Upper lobe of right lung (tissue), 1 donor: ENCODE results near the gene PDE8A. TPM values are rescaled to one million over a fixed set of nuclear protein-coding genes. Genes with fewer than 3 reads are reported as not detected.

Experiments
- ATAC-seq: fragments of 200-7000 bp; cut with Tn5 transposase; one replicate; pipeline ENCODE4 v1.9.1; 2020; ENCODE audit warnings: mild to moderate bottlenecking, moderate library complexity
- DNase-seq: peaks from one replicate; pipeline ENCODE4 v3.0.0-alpha.2; 2020
- H3K27ac ChIP-seq: fragments of 200-600 bp; one replicate; pipeline ENCODE4 v1.8.0; 2022
- H3K27me3 ChIP-seq: fragments of 200-600 bp; one replicate; pipeline ENCODE4 v1.8.0; 2022; ENCODE audit warnings: mild to moderate bottlenecking
- H3K36me3 ChIP-seq: fragments of 200-600 bp; one replicate; pipeline ENCODE4 v1.8.0; 2022
- H3K4me1 ChIP-seq: fragments of 200-600 bp; one replicate; pipeline ENCODE4 v1.8.0; 2022
- H3K4me3 ChIP-seq: fragments of 200-600 bp; one replicate; pipeline ENCODE4 v1.8.0; 2022; ENCODE audit warnings: mild to moderate bottlenecking
- H3K9me3 ChIP-seq: fragments of 200-600 bp; one replicate; pipeline ENCODE4 v1.8.0; 2022
- CTCF ChIP-seq: fragments of 200-600 bp; IDR thresholded peaks from one replicate; pipeline ENCODE4 v1.8.0; 2022; ENCODE audit warnings: antibody characterized with exemption
- intact Hi-C: fragments of 100-400 bp; cut with DNase I; formaldehyde crosslinking; loops from one replicate; pipeline ENCODE4 v1.11.0; 2022
- total RNA-seq: library from RNA; stranded (reverse); fragmentation: NEBNext Ultra II Directional; extraction: Animal tissue kit (Norgen Biotek cat#: 25700); gene quantifications from one replicate; pipeline ENCODE4 v1.2.1, GENCODE V29; 2021
- donor health status: DM: no; HTN: yes; CAD: no; lungs with severe emphysema.

Gene PDE8A
- total RNA-seq, 1 donor from 2014 or later: 54.7 TPM

GRCh38 chr15:85112997-85113396 is 131.3 kb downstream of the PDE8A start:
- Histone ChIP-seq H3K27me3 (no peaks in the 10 kb centered on the region), H3K4me3 (no peak overlapping the region), H3K9me3 (no peaks in the 10 kb centered on the region), H3K4me1 (no peaks in the 10 kb centered on the region), H3K27ac (no peak overlapping the region), H3K36me3 (peaks cover 32% of the 10 kb centered on the region)
- intact Hi-C loops: no loop called here
- DNase-seq: no peak
- TF ChIP-seq CTCF: no peak
- no peak for ATAC-seq

GRCh38 chr15:85114886-85115285 is 133.2 kb downstream of the PDE8A start:
- Histone ChIP-seq H3K9me3 (no peaks in the 10 kb centered on the region), H3K27ac (no peak overlapping the region), H3K36me3 (peaks cover 35% of the 10 kb centered on the region), H3K27me3 (no peaks in the 10 kb centered on the region), H3K4me1 (no peaks in the 10 kb centered on the region), H3K4me3 (no peak overlapping the region)
- ATAC-seq: no peak
- no peak for DNase-seq
- intact Hi-C loops: no loop called here
- TF ChIP-seq CTCF: no peak

GRCh38 chr15:85116066-85116465 is 134.4 kb downstream of the PDE8A start:
- Histone ChIP-seq H3K4me3 (no peak overlapping the region), H3K36me3 (peaks cover 42% of the 10 kb centered on the region), H3K4me1 (no peaks in the 10 kb centered on the region), H3K27me3 (no peaks in the 10 kb centered on the region), H3K9me3 (no peaks in the 10 kb centered on the region), H3K27ac (no peak overlapping the region)
- no peak for TF ChIP-seq CTCF
- DNase-seq: no peak
- intact Hi-C loops: no loop called here
- peak; percentile 17 for ATAC-seq

- intact Hi-C loops: no loop called here
- TF ChIP-seq CTCF: no peak
- no peak for DNase-seq
- no peak for ATAC-seq
- Histone ChIP-seq H3K36me3 (peaks cover 47% of the 10 kb centered on the region), H3K27me3 (no peaks in the 10 kb centered on the region), H3K4me3 (no peak overlapping the region), H3K27ac (no peak overlapping the region), H3K4me1 (no peaks in the 10 kb centered on the region), H3K9me3 (no peaks in the 10 kb centered on the region)
Measured at GRCh38 chr15:85116494-85116893, 134.8 kb downstream of the PDE8A start.

GRCh38 chr15:85116925-85117646 is 135.4 kb downstream of the PDE8A start:
- TF ChIP-seq CTCF: no peak
- Histone ChIP-seq H3K36me3 (peaks cover 52% of the 10 kb centered on the region), H3K27ac (no peak overlapping the region), H3K27me3 (no peaks in the 10 kb centered on the region), H3K4me1 (no peaks in the 10 kb centered on the region), H3K4me3 (no peak overlapping the region), H3K9me3 (no peaks in the 10 kb centered on the region)
- intact Hi-C loops: no loop called here
- ATAC-seq (no peak), DNase-seq (no peak)

GRCh38 chr15:85118173-85118572 is 136.5 kb downstream of the PDE8A start:
- no peaks in the 10 kb centered on the region for H3K27me3 ChIP-seq
- no peak overlapping the region for H3K4me3 ChIP-seq
- no peaks in the 10 kb centered on the region for H3K9me3 ChIP-seq
- no peak overlapping the region for H3K27ac ChIP-seq
- ATAC-seq: no peak
- H3K4me1 ChIP-seq: no peaks in the 10 kb centered on the region
- peaks cover 54% of the 10 kb centered on the region for H3K36me3 ChIP-seq
- no peak for DNase-seq
- TF ChIP-seq CTCF: no peak
- intact Hi-C loops: no loop called here
